CMK (cell line): ENCODE measurements around the gene HSD11B1L.

Source experiments
- DNase-seq: peaks from one replicate; pipeline ENCODE4 v3.0.0-alpha.2; 2010; ENCODE audit warnings: low read depth

HSD11B1L gene, protein sequence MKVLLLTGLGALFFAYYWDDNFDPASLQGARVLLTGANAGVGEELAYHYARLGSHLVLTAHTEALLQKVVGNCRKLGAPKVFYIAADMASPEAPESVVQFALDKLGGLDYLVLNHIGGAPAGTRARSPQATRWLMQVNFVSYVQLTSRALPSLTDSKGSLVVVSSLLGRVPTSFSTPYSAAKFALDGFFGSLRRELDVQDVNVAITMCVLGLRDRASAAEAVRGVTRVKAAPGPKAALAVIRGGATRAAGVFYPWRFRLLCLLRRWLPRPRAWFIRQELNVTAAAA

DNA sequence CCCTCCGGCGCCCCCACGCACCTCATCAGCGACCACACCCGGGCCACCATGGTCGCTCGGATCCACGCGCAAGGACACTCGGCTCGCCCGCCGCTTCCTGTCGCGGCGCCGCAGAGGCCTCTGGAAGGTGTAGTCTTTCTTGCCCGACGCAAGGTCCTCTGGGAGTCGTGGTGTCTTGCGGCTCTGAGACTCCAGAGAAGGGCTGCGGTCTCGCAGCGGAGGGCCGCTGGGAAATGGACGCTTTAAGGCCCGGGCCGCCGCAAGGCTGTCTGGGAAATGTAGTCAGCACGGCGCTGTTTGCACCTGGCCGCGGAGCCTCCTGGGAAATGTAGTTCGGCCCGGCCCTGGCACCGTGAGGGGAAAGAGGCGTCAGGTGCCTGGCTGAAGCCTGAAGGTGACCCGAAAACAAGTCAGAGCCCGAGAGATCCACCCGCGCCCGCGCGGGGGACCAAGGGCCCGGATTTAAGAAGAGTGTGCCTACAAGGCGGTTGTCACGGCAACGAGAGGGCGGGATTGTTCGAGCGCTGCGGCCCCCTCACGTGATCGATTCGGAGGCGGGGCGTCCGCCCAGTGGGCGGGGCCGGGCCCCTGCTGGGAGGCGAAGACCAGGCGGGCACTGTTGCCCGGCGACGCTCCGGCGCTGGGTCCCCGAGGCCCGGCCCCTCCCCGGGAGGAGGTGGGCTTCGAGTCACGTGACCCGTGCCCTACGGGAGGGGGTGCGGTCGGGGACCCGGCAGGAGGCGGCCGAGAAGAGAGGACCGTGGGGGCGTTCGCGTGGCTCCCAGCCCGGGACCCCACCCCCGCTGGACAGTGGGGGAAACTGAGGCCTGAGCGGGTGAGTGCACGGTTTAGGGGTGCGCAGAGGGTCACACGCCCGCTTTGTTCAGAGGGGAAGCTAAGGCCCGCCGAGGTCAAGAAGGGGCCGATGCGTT lies at the start of gene HSD11B1L, which contains the start of gene MICOS13:
HSD11B1L (plus strand) TSS at position 591 of the 932 bp plus-strand sequence. CDS start 3,806 bp downstream, outside the sequence.
MICOS13 (minus strand) TSS at position 80 of the 932 bp plus-strand sequence; CDS start at position 50, 30 bp downstream.
- DNase-seq: peak; percentile 98

- DNase-seq: no peak
Observed at GRCh38 chr19:5631567-5632240, 49.1 kb upstream of the HSD11B1L start.

DNA sequence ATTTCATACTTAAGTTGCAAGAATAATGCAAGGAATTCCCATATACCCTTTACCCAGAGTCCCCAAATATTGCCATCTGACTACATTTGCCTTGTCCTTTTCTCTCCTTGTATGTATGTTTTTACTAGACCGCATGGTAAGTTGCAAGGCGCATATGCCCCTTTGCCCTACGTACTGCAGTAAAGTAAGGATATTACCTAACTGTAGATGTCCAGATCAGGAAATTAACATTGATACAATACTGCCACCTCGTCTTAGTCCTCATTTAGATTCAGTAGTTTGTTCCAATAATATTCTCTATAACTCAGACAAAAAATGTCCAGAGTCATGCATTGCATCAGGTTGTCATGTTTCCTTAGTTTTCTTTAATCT lies 48.6 kb upstream of the HSD11B1L start:
- DNase-seq: no peak

GRCh38 chr19:5632657-5633056 lies 48.2 kb upstream of the HSD11B1L start:
- no peak for DNase-seq

GRCh38 chr19:5635427-5635826 lies 45.4 kb upstream of the HSD11B1L start:
- DNase-seq: no peak

GRCh38 chr19:5637971-5638370 lies 42.9 kb upstream of the HSD11B1L start:
- no peak for DNase-seq

DNA sequence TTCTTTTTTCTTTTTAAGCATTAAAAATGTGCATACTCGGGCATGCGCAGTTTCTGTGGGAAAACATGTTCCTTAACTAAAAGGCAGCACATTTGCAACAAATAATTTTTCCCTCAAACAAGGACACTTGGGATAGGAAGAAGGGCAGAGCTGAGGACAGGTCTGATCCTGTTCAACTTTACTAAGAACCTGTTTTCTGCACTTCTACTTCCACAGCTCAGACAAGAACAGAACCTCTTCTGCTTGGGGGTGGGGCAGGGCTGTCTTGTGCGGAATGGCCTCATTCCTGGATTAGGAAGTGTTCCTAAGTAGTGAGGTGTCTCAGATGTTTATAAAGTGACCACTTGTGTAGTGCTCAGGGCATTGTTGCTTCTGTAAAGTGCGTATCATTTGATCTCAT lies 39.7 kb upstream of the HSD11B1L start:
- no peak for DNase-seq

- no peak for DNase-seq
Observed at GRCh38 chr19:5642204-5642603, 38.6 kb upstream of the HSD11B1L start.

DNA sequence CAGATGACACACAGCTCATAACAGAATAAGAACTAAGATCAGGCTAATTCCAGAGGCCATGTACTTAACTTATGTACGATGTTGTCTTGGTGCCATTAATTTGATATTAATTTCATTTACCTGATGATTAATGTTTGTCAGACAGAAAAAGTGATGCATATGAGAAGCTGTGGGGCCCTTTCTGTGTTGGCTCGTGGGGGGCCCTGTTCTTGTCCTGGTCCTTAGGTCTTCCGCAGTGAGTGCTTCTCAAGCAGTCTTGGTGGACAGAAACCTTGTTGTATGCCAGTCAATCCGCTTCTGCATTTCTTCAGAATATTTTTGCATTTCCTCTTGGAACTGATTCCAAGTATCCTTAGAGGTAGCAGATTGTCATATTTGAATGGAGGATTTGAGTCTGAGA lies 37.8 kb upstream of the HSD11B1L start:
- no peak for DNase-seq

DNA sequence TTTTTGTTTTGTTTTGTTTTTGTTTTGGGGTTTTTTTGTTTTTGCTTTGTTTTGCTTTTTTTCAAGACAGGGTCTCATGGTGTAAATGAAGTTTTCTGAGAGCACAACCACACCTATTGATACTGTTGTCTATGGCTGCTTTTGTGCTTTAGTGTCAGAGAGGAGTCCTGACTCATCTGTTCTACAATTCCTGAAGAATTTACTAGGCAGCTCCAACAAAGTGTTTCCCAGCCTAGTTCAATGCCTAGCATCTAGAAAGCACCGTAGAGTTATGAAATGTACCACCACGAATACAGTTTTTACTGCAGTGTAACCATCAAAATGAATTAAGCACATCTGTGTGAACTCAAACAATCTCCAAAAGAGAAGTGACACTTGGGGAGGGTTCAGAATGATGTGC lies 36.8 kb upstream of the HSD11B1L start:
- DNase-seq: no peak

GRCh38 chr19:5645409-5645808 lies 35.4 kb upstream of the HSD11B1L start:
- DNase-seq: no peak

- no peak for DNase-seq
Observed at GRCh38 chr19:5646703-5647102, 34.1 kb upstream of the HSD11B1L start.

DNA sequence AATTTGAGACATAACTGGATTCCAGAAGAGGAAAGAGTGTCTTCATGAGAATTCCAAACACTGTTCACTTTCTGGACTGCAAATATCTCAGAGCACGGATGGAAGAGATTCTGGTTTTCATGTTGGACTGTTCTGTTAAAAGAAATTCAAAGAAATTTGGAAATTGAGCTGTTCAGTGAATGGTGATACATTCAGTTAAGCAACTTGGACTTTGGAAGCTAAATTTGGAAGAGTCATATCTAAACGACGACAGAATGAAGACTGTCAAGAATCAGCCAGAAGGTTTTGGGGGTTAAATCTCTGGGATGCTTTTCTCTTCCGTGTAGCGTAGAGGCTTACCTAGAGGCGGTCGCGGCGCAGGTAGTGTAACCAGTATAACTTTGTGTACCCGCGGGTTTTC lies 32.4 kb upstream of the HSD11B1L start:
- DNase-seq: no peak

- no peak for DNase-seq
Observed at GRCh38 chr19:5651361-5651760, 29.5 kb upstream of the HSD11B1L start.

DNA sequence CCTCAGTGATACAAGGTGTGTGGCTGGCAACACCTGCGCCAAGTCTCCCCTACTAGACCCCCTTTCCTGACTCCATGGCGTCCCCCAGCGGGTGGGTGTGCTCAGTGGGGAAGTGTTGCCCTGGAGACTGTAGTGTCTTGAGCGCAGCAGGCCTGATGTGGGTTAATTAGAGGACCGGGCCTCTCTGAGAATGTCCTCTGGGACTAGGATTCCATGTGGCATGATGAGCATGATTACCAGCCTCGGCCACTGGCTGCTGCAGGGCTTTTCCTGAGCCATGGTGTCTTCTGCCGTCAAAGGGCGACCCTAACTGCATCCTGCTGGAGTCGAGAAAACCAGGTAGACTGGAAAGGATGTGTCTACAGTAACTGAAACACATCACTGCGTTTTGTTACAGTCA lies 28.6 kb upstream of the HSD11B1L start:
- no peak for DNase-seq

GRCh38 chr19:5654931-5655330 lies 25.9 kb upstream of the HSD11B1L start:
- DNase-seq: no peak

DNA sequence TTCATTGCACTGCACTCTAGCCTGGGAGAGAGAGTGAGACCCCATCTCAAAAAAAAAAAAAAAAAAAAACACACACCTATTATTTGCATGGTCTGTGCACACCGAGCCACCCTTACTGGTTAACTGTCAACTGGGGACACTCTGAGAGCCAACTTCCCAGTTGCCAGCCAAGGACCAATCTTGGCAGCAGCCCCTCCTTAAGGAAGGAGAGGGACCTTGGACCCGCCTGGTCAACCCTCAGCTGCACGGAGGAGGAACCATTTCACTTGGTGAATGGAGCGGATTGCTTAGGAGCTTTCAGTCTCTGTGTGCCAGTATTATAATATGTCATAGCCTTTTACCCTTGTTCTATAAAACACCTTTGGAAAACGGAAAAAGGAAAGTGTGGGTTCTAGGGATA lies 25.4 kb upstream of the HSD11B1L start:
- DNase-seq: no peak

GRCh38 chr19:5661483-5661882 lies 19.3 kb upstream of the HSD11B1L start:
- no peak for DNase-seq

DNA sequence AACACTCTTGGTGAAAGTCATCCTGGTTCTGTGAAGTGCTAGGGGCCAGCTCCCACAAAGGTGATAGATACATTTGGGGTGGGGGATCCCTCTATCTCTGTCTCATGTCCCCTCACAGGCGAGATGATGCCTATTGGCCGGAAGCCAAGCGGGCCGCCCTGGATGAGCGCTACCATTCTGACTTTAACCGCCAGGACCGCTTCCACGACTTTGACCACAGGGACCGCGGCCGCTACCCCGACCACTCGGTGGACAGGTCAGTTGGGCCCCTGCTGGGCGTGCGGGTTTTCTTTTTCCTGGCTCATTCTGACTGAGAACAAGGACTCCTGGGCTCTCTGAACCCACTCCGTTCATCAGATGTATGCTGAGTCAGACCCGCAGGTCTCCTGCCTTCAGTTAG lies 16.9 kb upstream of the HSD11B1L start:
- no peak for DNase-seq

DNA sequence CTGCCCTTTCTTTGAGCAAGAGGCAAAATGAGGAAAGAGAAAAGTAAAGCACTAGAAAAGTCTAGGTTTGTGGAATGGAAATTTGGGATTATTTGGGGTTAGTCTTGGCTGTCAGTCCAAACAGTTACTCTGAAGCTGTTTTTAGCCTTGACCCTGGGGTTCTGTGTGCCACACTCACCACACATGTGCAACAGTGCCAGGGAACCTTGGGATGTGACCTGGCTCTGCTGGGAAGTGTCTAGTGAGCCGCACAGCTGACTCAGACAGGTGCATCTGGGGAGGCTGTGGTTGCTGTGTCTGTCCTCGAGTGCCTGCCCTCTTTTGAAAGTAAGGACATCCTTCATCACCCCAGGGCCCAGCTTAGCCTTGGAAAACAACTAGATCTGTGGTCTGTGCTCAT lies 16.3 kb upstream of the HSD11B1L start:
- no peak for DNase-seq

GRCh38 chr19:5665781-5666513 lies 14.9 kb upstream of the HSD11B1L start:
- DNase-seq: no peak
